Smooth muscle cell (in vitro differentiated cells): ENCODE data around the gene CSPG4. TPM values are rescaled to one million over a fixed set of nuclear protein-coding genes. Genes with fewer than 3 reads are reported as not detected.
"Not testable (repeated sequence)": the region's sequence is repeated elsewhere in the genome, so short reads cannot be mapped to it uniquely, and the experiment has no call there.

Experiments used
- DNase-seq: peaks from one replicate; lab custom pipeline; 2025; ENCODE audit not compliant: unreplicated experiment; lab: John Stamatoyannopoulos, UW
- H2AFZ ChIP-seq: fragments of 200-600 bp; sonication (generic); 2 replicates; pipeline ENCODE4 v1.6.0; 2016; ENCODE audit warnings: antibody characterized with exemption, low read depth, mild to moderate bottlenecking
- H3F3A ChIP-seq: fragments of 200-600 bp; sonication (generic); 2 replicates; pipeline ENCODE4 v1.6.0; 2017; ENCODE audit warnings: antibody characterized with exemption, low read depth
- H3K27ac ChIP-seq: fragments of 200-600 bp; sonication (generic); 2 replicates; pipeline ENCODE4 v1.5.1; 2016; ENCODE audit warnings: low read depth, mild to moderate bottlenecking
- H3K27me3 ChIP-seq: fragments of 200-600 bp; sonication (generic); 2 replicates; pipeline ENCODE4 v1.6.1; 2016; ENCODE audit warnings: low read depth, mild to moderate bottlenecking
- H3K36me3 ChIP-seq: fragments of 200-600 bp; sonication (generic); 2 replicates; pipeline ENCODE4 v1.5.1; 2016; ENCODE audit warnings: low read depth
- H3K4me1 ChIP-seq: fragments of 200-600 bp; sonication (generic); 2 replicates; pipeline ENCODE4 v1.5.1; 2016; ENCODE audit warnings: low read depth
- H3K4me2 ChIP-seq: fragments of 200-600 bp; sonication (generic); 2 replicates; pipeline ENCODE4 v1.6.0; 2016; ENCODE audit warnings: mild to moderate bottlenecking
- H3K4me3 ChIP-seq: fragments of 200-600 bp; sonication (generic); 2 replicates; pipeline ENCODE4 v1.5.1; 2016; ENCODE audit warnings: mild to moderate bottlenecking
- H3K79me2 ChIP-seq: fragments of 200-600 bp; sonication (generic); 2 replicates; pipeline ENCODE4 v1.6.0; 2016; ENCODE audit warnings: low read depth, mild to moderate bottlenecking
- H3K9ac ChIP-seq: fragments of 200-600 bp; sonication (generic); 2 replicates; pipeline ENCODE4 v1.6.0; 2016; ENCODE audit warnings: low read depth
- H3K9me3 ChIP-seq: fragments of 200-600 bp; sonication (generic); replicated peaks from 2 replicates; pipeline ENCODE4 v1.5.1; 2016; ENCODE audit warnings: low read depth
- H4K20me1 ChIP-seq: fragments of 200-600 bp; sonication (generic); 2 replicates; pipeline ENCODE4 v1.6.0; 2016; ENCODE audit warnings: low read depth
- CTCF ChIP-seq: fragments of 200-600 bp; sonication (generic); IDR thresholded peaks from 2 replicates; pipeline ENCODE4 v1.5.1; 2017; ENCODE audit warnings: borderline replicate concordance, mild to moderate bottlenecking, antibody characterized with exemption; ENCODE audit not compliant: insufficient read depth, poor library complexity, severe bottlenecking
- whole genome bisulfite sequencing: methylation state at CpG from one replicate; pipeline ENCODE4 v1.1.7; 2016; ENCODE audit warnings: low lambda C conversion rate; 5-methylcytosine and 5-hydroxymethylcytosine counted together
- polyA plus RNA-seq: library from polyadenylated mRNA; unstranded; fragments of >200 nt; fragmentation: Nextera tagmentation; extraction: Ambion mirVana; gene quantifications from 2 replicates; pipeline ENCODE4 v1.2.1, GENCODE V29; 2016
- total RNA-seq: library from RNA; depleted of rRNA; stranded (reverse); fragments of >200 nt; gene quantifications from 2 replicates; pipeline ENCODE4 v1.2.3, GENCODE V29; 2014

Gene CSPG4
- total RNA-seq (31.1 and 35.3 TPM in 2 replicates), polyA plus RNA-seq (46.6 and 54.9 TPM in 2 replicates)

GRCh38 chr15:75712668-75713337 is at the start of gene CSPG4:
TSS of gene CSPG4 (minus strand) at chr15:75712848. CDS start at chr15:75712755, 93 bp downstream.
- Histone ChIP-seq H3K9me3 (no peaks in the 10 kb centered on the region), H3K36me3 (no peaks in the 10 kb centered on the region), H3K79me2 (no peaks in the 10 kb centered on the region), H4K20me1 (no peaks in the 10 kb centered on the region), H3K4me2 (peak within 1 kb of the TSS; percentile 86), H2AFZ (peak within 1 kb of the TSS; percentile 63), H3K4me3 (peak within 1 kb of the TSS; percentile 52), H3K4me1 (peaks cover 7% of the 10 kb centered on the region), H3F3A (no peaks in the 10 kb centered on the region), H3K9ac (peak within 1 kb of the TSS; percentile 48), H3K27ac (peak within 1 kb of the TSS; percentile 10), H3K27me3 (no peaks in the 10 kb centered on the region)
- TF ChIP-seq CTCF, result no peak
- 26% methylated on average over 11 of the region's 36 CpGs for WGBS
- DNase-seq, result peak; percentile 29

GRCh38 chr15:75762357-75762718 is 49.7 kb upstream of the CSPG4 start:
- not testable (repeated sequence) for H3K79me2 ChIP-seq, H4K20me1 ChIP-seq, DNase-seq, H3K9me3 ChIP-seq, H3K27ac ChIP-seq, H3F3A ChIP-seq, H3K4me3 ChIP-seq, H3K27me3 ChIP-seq, H2AFZ ChIP-seq, H3K4me2 ChIP-seq, H3K36me3 ChIP-seq, H3K9ac ChIP-seq
- peaks cover 11% of the 10 kb centered on the region for H3K4me1 ChIP-seq
- 91% methylated on average over 4 of the region's 4 CpGs for whole genome bisulfite sequencing

GRCh38 chr15:75761446-75762356 is 49.1 kb upstream of the CSPG4 start:
- Histone ChIP-seq H3K4me2 (no peak overlapping the region), H3K27me3 (no peaks in the 10 kb centered on the region), H4K20me1 (no peaks in the 10 kb centered on the region), H3K9me3 (no peaks in the 10 kb centered on the region), H3K4me3 (no peak overlapping the region), H3K9ac (no peak overlapping the region), H2AFZ (no peak overlapping the region), H3F3A (no peaks in the 10 kb centered on the region), H3K4me1 (peaks cover 11% of the 10 kb centered on the region), H3K36me3 (no peaks in the 10 kb centered on the region), H3K79me2 (no peaks in the 10 kb centered on the region), H3K27ac (no peak overlapping the region)
- TF ChIP-seq CTCF, result no peak
- DNase-seq, result no peak
- WGBS, result 92% methylated on average over 10 of the region's 10 CpGs

DNA sequence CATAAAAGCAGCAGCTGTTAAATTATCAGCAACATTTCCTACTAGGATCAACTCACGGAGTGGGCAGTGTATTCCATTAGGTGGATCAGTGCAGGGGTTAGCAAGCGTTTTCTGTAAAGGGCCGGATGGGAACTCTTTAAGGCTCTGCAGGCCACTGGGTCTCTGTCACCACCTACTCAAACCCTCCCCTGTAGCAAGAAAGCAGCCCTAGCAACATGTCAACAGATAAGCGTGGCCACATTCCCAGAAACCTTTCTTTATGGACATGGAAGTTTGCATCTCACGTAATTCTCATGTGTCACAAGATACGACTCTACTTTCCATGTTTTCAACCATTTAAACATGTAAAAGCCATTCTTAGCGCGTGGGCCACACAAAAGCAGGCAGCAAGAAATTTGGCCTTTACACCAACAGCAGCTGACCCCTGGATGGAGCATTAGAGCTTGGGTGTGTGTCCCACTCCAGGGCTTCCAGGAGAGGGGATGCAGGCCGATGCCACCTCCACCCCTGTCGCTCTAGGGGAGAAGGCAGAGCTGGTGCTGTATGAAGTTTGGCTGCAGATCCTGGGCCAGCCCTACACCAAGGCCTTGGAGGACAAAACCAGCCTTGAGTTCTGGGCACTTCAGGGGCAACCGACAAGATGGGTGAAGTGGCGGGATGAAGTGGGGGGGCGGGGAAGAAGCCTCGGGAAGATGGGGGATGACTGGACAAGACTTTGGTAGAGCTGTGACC is 48.2 kb upstream of the CSPG4 start:
- no peaks in the 10 kb centered on the region for H3F3A ChIP-seq

DNA sequence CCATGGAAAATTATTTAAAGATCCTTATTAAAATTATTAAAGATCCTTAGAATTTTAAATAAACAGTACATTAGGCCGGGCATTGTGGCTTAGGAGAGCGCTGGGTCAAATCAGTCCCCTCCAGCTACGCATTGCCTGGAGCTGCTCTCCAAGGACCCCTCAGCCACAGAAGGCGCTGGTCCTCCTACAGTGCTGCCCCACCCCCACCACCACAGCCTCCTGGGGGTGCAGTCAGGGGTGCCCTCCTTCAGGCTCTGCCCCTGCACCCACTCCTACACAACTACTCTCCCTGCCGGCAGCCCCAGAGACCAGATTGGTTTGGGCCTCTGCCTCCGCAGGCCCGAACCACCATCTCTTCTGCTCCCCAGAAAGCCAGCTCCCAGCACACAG is 47.5 kb upstream of the CSPG4 start:
- Histone ChIP-seq H3K4me1 (peaks cover 11% of the 10 kb centered on the region), H3K27ac (peak overlapping the region; percentile 65)
- not testable (repeated sequence) for H3K9ac ChIP-seq, H3F3A ChIP-seq, H3K36me3 ChIP-seq, H4K20me1 ChIP-seq, DNase-seq, H3K9me3 ChIP-seq, H2AFZ ChIP-seq, H3K79me2 ChIP-seq, H3K4me2 ChIP-seq, H3K4me3 ChIP-seq, H3K27me3 ChIP-seq
- 94% methylated on average over 7 of the region's 7 CpGs for WGBS

More for the DNA sequence above, 48.2 kb upstream of the CSPG4 start:
- Histone ChIP-seq H3K27me3 (no peaks in the 10 kb centered on the region), H3K4me2 (no peak overlapping the region), H4K20me1 (no peaks in the 10 kb centered on the region), H3K79me2 (no peaks in the 10 kb centered on the region), H3K36me3 (no peaks in the 10 kb centered on the region), H3K27ac (peak overlapping the region; percentile 65), H3K4me3 (no peak overlapping the region), H3K9ac (no peak overlapping the region), H2AFZ (peak overlapping the region; percentile 49), H3K4me1 (peaks cover 11% of the 10 kb centered on the region), H3K9me3 (no peaks in the 10 kb centered on the region)
- 64% methylated on average over 13 of the region's 14 CpGs for WGBS
- DNase-seq, result no peak
- no peak for TF ChIP-seq CTCF
